Measurements from ENCODE around the gene KLHDC10. TPM values are rescaled to one million over a fixed set of nuclear protein-coding genes. Genes with fewer than 3 reads are reported as not detected.

Gene KLHDC10, protein sequence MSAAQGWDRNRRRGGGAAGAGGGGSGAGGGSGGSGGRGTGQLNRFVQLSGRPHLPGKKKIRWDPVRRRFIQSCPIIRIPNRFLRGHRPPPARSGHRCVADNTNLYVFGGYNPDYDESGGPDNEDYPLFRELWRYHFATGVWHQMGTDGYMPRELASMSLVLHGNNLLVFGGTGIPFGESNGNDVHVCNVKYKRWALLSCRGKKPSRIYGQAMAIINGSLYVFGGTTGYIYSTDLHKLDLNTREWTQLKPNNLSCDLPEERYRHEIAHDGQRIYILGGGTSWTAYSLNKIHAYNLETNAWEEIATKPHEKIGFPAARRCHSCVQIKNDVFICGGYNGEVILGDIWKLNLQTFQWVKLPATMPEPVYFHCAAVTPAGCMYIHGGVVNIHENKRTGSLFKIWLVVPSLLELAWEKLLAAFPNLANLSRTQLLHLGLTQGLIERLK
- total RNA-seq, result 12.6 and 13.3 TPM in 2 replicates

- peak; percentile 93 for DNase-seq (ENCODE audit: low read depth)
- H3K4me3 ChIP-seq (ENCODE audit: low read depth, low read length), result peak within 1 kb of the TSS; percentile 82
- TF ChIP-seq CTCF (conservative IDR thresholded peaks at IDR 0.05; ENCODE audit: low read depth, low read length), result no peak
Measured at GRCh38 chr7:130069978-130070860, at the start of gene KLHDC10. Gene KLHDC10 (plus strand): TSS chr7:130070534. CDS start chr7:130070644, 110 bp downstream.

DNA sequence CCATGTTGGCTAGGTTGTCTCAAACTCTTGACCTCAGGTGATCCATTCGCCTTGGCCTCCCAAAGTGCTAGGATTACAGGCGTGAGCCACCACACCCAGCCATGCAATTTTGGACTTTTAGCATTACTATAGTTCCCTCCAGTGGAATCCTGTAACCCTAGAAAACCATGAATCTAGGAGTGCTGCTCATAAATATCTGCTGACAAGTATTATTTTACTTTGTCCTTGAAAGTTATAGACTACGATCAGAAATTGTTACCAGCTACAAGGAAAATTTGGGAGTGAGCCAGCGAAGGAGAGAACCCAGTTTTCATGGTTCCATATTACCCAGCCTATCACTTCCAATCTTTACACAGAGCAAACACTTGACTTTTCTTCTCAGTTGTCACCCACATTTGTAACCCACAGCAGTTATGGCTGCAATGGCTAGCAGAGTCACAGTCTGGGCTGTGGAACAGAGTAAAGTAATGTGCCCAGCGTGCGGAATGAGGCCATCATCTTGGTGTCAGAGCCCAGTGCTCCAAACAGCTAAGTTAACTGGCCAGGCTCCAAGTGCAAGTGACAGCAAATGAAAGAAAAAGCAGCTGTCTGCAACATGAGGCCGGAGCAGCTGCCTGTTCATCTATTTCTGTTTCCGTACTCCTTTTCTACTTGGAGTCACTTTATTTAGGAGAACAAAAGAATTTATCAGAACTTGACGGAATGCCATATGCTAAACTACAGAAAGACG is 49.1 kb upstream of the KLHDC10 start:
- no peak for TF ChIP-seq CTCF (conservative IDR thresholded peaks at IDR 0.05; ENCODE audit: low read depth, low read length)
- DNase-seq (ENCODE audit: low read depth), result no peak

DNA sequence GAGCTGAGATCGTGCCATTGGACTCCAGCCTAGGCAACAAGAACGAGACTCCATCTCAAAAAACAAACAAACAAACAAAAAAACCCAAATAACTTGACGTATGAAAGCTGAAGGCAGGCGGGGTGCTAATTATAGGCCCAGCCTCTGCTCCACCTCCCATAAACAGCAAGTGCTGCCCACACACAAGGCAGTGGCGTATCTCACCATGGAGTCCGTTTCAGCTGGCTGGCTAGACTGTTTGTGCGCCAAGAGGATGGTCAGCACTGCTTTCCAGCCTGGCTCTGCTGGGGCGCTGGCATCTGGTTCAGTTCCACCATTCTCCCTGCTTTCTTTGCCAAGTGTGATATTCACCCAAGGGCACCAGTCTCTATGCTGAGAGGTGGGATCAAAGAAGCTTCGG is 48.2 kb upstream of the KLHDC10 start:
- no peak for TF ChIP-seq CTCF (conservative IDR thresholded peaks at IDR 0.05; ENCODE audit: low read depth, low read length)
- no peak for DNase-seq (ENCODE audit: low read depth)
- no peak overlapping the region for H3K4me3 ChIP-seq (ENCODE audit: low read depth, low read length)

More for the DNA sequence above, 49.1 kb upstream of the KLHDC10 start:
- no peak overlapping the region for H3K4me3 ChIP-seq (ENCODE audit: low read depth, low read length)

- TF ChIP-seq CTCF (conservative IDR thresholded peaks at IDR 0.05; ENCODE audit: low read depth, low read length), result no peak
Measured at GRCh38 chr7:130022623-130023175, 47.6 kb upstream of the KLHDC10 start.

DNA sequence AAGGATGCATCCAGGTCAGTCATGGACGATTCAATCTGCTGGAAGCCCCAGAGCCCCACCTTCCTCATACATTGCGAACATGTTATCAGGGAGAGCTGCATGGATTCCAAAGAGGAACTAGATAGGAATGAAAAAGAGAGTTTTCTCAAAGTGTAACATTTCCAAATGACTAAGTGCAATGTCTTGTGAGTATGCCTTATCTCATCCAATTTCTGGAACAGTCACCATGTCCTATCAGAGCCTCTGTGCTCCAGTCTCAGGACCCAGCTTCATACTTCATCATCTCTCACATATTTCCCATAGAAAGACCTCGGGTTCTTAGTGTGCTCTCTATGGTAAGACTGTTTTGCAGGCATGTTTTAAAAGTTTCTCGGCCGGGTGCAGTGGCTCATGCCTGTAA is 45.9 kb upstream of the KLHDC10 start:
- no peak for TF ChIP-seq CTCF (conservative IDR thresholded peaks at IDR 0.05; ENCODE audit: low read depth, low read length)
- H3K4me3 ChIP-seq (ENCODE audit: low read depth, low read length), result no peak overlapping the region
- no peak for DNase-seq (ENCODE audit: low read depth)

More at GRCh38 chr7:130022623-130023175, 47.6 kb upstream of the KLHDC10 start:
- DNase-seq (ENCODE audit: low read depth), result no peak
- H3K4me3 ChIP-seq (ENCODE audit: low read depth, low read length), result no peak overlapping the region

- H3K4me3 ChIP-seq (ENCODE audit: low read depth, low read length), result no peak overlapping the region
- no peak for DNase-seq (ENCODE audit: low read depth)
- no peak for TF ChIP-seq CTCF (conservative IDR thresholded peaks at IDR 0.05; ENCODE audit: low read depth, low read length)
Measured at GRCh38 chr7:130032698-130033097, 37.6 kb upstream of the KLHDC10 start.
